ENCODE data around the gene KPNA4.
"Not testable (repeated sequence)": the region's sequence is repeated elsewhere in the genome, so short reads cannot be mapped to it uniquely, and the experiment has no call there.

The KPNA4 gene, protein sequence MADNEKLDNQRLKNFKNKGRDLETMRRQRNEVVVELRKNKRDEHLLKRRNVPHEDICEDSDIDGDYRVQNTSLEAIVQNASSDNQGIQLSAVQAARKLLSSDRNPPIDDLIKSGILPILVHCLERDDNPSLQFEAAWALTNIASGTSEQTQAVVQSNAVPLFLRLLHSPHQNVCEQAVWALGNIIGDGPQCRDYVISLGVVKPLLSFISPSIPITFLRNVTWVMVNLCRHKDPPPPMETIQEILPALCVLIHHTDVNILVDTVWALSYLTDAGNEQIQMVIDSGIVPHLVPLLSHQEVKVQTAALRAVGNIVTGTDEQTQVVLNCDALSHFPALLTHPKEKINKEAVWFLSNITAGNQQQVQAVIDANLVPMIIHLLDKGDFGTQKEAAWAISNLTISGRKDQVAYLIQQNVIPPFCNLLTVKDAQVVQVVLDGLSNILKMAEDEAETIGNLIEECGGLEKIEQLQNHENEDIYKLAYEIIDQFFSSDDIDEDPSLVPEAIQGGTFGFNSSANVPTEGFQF

DNA sequence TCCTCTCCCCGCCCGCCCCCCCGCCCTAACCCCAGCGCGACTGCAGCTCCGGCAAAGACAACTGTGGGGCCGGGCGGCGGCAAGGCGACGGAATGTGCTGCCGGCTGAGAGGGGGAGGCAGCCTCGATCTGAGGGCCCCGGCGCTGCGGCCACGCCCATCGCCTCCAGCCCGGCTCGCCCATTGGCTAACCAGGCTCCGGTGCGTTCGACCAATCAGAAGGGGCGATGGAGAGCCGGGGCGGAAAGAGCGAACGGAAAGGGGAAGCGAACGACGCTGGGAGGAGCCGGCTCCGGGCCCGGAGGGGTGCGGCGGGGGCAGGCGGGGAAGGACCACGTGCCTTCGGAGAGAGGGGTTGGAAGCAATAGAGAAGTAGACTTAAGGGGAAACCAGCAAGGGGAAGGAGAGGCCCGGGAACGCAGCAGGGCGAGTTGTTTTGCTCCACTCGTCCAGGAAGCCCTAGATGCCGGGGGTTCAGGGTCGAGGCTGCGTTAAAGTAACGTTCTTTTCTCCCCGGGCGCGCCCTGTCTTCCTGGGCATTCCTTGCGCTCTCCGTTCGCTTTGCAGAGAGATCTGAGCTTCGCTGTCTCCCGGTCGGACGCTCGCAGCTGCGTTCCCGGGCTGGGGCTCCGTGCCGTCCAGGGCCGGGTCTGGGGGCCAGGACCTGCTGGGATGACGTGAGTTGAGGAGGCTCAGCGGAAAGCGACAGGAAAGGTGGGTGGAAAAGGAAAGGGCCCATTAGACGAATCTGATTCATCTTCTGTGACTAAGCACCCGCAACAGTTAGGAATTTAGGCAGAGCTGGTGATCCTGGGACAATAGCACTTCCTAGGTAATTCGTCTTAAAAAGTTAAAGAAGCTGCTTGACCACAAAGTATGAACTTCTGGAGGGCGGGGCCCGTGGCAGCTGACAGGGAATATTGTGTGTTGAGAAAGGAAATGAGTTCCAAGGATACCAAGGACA is at the start of gene KPNA4:
KPNA4 (minus strand) TSS at position 130 of the 962 bp plus-strand sequence. CDS start 289 bp downstream, outside the sequence.
- peak; percentile 92 to 96 (median 95) for DNase-seq (ENCODE audit: low read depth in 3 of 3)

DNA sequence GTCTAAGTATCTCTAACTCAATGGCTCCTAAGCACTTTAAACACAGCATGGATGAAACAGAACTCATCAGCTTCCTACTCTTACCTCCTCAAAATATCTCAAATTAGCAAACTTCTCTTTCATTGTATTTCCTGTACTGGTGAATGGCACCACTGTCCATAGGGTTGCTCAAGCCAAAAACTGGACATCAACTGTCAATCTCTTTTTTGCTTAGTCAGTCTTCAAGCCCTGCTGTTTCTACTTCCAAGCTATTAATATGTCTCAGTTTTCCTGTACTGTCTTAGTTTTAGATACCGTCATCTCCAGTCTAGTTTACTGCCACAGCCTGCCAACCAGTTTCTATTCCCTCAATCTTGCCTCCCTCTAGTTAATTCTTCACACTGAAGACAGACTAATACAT is 48.3 kb upstream of the KPNA4 start:
- no peak for DNase-seq (ENCODE audit: low read depth in 3 of 3)

DNA sequence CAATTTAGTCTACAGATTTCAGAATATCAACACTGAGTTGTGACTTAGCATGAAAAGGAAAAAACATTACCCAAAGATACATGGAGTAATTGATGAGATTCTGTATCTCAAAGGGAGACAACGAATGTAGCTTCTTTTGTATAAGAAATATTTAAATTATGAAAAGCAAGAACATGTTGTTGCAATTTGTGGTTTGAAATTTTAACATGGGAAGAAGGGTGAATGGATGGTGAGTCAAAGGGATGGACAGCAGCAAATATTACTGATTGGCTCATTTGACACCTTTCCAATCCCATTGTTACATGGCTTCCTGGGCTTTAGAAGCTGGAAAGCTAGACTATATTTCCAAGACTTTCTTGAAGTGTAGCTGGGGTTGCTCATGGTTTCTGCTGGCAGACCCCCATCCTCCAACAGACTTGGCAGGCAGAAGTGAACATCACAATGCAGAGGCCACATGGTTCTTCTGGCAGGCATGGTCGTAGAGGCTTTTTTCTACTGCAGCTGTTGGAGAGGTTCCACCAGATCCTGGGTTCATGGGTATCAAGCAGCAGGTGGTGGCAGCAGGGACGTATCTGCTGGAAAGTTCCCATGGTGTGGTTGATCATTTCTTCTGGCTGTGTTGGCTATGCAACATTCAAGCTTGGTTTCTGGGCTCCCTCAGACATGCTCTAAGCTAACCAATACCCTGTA is 47.2 kb upstream of the KPNA4 start:
- no peak for DNase-seq (ENCODE audit: low read depth in 3 of 3)

DNA sequence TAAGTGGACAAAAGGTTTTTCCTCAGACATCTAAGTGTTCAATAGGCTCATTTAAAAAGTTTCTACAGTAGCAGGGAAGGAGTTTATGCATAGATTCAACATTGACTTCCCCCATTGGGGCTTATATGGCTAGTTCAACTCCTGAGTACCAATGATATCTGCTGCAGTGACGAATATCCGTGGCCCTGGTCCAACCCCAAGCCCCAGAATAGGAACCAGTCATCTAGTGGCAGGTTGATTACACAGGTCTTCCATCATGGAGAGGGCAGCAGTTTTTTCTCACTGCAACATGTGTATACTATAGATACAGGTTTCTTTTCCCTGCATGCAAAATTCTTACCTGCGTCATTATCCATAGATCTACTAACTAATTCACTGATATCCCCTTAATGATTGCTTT is 45.8 kb upstream of the KPNA4 start:
- DNase-seq (ENCODE audit: low read depth in 3 of 3): no peak

DNA sequence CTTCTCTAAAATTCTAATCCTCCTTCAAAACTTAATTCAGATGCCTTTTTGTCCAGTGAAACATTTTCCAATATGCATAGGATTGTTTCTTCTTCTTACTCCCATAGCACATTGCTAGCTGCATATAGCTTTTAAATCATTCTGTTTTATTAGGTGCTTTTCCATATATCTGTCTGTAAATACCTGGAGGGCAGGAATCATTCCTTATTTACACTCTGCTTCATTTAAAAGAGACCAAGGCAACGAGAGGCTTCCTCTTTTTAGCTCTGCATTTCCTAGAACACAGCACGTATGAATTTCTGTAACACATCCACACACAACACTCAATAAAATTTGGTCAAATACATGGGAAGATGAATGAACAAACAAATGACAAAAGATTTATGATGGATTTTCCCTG is 43.5 kb upstream of the KPNA4 start:
- DNase-seq (ENCODE audit: low read depth in 3 of 3): no peak

DNA sequence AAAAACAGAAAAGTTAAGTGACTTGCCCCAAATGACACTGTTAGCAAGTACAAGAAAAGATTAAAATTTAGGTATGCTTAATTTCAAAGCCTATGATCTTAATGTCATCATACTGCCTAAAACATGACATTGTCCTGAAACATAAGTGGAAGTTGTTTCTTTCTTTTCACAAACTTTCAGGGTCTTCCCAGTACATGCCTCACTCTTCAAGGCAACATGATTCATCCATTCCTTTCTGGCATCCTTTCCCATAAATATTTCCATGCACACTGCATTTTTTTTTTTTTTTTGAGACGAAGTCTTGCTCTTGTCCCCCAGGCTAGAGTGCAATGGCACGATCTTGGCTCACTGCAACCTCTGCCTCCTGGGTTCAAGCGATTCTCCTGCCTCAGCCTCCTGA is 42.5 kb upstream of the KPNA4 start:
- DNase-seq (ENCODE audit: low read depth in 3 of 3): no peak

DNA sequence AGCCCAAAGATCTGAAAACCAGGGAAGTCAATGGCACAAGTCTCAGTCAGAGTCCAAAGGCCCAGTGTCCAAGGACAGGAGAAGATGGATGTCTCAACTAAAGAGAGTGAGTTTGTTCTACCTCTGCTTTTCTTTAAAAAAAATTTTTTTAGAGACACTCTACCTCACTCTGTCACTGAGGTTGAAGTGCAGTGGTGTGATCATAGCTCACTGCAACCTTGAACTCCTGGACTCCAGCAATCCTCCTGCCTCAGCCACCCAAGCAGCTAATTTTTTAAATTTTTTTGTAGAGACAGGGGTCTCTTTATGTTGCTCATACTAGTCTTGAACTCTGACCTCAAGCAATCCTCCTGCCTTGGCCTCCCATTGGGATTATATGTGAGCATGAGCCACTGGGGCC is 39.9 kb upstream of the KPNA4 start:
- DNase-seq (ENCODE audit: low read depth in 3 of 3): no peak

DNA sequence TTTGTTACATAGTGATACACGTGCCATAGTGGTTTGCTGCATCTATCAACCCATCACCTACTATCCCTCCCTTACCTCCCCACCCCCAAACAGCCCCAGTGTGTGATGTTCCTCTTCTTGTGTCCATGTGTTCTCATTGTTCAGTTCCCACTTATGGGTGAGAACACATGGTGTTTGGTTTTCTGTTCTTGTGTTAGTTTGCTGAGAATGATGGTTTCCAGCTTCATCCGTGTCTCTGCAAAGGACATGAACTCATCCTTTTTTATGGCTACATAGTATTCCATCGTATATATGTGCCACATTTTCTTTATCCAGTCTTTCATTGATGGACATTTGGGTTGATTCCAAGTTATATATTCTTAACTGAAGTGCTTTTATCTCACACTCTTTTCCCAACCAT is 38.5 kb upstream of the KPNA4 start:
- not testable (repeated sequence) for DNase-seq (ENCODE audit: low read depth in 3 of 3)

DNA sequence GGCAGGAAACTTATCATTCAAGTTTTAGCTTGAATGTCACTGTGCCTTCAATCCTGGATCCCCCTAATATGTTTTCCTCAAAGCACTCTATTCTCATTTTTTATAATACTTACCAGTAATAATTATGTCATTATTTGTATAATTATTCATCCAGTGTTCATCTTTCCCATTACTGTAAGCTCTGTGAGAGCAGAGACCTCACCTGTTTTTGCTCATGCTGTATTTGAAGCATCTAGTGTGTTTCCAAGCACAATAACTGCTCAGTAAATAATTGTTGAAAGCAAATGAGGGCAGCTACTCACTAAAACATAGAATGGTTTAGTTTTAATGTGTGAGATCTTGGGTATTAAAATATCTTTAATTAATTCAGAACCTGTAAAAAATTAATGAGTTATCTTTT is 36.9 kb upstream of the KPNA4 start:
- no peak for DNase-seq (ENCODE audit: low read depth in 3 of 3)

DNA sequence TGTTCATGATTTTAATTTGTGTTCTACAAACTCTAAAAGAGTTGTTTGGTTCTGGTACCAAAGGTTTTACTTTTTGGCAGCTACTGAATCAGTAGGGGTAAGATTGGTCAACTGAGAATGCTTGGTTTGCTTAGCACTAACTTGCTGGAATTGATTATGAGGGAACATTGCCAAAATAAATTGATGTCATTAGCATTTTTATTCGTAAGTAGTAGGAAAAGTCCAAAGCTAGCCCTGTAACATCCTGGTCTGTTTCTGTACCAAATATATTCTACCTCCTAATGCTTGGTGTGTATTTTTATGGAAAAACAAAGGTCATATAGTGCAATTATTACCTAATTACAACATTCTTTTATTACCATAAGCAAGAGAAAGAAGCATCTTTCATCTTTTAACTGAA is 35.9 kb upstream of the KPNA4 start:
- DNase-seq (ENCODE audit: low read depth in 3 of 3): no peak

DNA sequence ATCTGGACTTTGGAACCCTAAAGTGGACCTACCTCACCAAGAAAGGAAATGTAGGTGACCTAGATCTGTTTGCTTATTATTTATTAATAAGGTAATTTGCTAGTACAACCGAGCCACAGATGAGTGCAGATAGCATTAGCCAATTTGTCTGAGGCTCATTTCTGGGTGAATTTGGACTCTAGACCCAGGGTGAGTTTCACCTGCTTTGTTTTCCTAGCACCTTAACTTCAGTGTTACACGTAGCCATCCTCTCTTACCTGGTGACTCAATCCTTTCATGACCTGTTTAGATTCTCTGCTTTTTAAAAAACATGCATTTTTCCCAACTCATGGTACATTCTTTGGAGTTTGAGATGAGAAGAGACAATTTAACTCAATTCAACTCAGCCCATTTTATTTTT is 33.5 kb upstream of the KPNA4 start:
- DNase-seq (ENCODE audit: low read depth in 3 of 3): no peak

DNA sequence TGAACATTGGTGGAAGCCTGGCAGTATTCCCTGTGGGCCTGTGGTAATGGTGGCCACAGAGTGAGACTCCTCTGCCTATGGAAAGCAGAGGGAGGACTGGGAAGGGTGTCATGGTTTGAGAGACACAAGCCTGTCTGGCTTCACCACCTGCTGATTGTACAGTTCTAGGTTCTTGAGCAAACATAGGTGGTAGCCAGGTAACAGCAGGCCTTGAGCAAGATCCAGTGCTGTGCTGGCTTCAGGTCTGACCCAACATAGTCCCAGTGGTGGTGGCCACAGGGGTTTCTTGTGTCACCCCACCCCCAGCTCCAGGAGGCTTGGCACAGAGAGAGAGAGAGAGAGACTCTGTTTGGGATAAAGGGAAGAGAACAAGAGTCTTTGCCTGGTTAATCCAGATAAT is 22.7 kb upstream of the KPNA4 start:
- DNase-seq (ENCODE audit: low read depth in 3 of 3): no peak

DNA sequence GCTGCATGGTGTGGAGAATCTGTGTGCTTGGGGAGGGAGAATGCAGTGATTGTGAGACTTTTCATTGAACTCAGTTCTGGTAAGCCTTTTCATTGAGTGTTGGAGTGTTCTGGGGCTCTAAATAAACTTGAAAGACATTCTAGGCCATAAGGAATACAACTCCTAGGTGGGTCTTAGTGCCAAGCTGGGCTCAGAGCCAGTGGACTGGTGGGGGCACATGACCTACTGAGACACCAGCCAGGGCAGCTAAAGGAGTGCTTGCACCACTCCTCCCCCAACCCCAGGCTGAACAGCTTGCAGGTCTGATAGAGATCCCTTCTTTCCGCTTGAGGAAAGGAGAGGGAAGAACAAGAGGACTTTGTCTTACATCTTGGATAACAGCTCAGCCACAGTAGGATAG is 21.7 kb upstream of the KPNA4 start:
- no peak for DNase-seq (ENCODE audit: low read depth in 3 of 3)

DNA sequence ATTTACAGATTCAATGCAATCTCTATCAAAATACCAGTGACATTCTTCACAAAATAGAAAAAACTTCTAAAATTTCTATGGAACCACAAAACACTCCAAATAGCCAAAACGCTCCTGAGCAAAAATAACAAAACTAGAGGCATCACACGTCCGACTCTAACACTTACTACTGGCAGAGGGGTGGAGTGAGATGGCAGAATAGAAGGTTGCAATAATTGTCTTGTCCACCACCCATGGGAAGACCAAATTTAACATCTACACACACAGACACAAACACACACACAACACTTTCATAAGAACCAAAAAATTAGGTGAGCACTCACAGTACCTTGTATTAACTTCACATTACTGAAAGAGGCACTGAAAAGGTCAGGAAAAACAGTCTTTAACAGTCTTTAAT is 21.3 kb upstream of the KPNA4 start:
- no peak for DNase-seq (ENCODE audit: low read depth in 3 of 3)

DNA sequence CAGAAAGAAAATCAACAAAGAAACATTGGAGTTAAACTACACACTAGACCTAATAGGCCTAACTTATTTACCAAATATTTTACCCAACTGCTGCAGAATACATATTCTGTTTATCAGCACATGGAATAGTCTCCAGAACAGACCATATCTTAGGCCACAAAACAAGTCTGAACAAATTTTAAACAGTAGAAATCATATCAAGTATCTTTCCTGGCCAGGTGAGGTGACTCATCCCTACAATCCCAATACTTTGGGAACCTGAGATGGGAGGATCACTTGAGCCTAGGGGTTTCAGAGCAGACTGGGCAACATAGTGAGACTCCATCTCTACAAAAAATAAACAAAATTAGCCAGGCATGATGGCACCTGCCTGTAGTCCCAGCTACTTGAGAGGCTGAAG is 18.1 kb upstream of the KPNA4 start:
- no peak for DNase-seq (ENCODE audit: low read depth in 3 of 3)

DNA sequence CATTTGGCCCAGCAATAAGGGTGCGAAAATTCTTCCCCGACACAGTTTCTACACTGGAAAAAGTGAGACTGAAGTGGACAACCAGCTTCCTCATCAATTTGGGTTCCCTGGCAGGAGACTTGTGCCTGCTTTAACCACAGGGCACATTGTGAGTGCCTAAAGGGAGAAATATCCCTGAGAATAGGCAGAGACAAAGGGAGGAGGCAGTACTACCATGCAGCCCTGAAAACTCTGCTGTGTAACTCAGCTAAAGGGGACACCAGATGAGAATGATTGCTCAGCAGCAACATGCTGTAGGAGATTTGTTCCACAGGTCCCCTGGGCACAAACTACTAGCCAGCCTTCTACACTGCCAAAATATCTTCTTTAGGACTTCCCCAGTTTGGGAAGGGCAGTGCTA is 15.6 kb upstream of the KPNA4 start:
- DNase-seq (ENCODE audit: low read depth in 3 of 3): no peak

DNA sequence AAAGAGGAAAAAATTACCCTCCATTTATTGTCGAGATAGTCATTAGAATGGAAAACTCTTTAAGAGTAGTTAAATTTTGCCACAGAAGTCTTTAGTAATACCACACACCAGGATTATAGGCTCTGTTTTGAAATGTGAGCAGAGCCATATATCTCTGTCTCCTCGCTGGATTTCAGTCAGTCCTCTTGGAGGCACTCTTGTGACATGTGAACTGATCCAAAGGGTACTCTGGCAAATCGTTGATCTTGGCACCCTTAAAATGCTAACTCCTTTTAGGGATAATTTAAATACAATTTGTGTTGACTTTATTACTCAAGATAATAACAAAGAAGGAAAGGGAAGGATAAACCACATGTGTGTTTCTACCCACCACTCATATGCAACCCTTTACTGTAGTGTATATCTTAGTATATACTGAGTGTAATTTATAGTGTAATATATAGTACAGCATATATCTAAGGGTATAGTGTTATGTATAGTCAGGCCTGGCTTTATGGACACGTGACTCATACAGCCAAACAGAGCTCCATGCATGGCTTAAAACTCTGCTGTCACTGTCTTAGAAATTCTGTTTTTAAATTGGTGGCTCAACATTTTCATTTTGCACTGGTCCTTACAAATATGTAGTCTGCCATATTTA is 12.3 kb upstream of the KPNA4 start:
- DNase-seq (ENCODE audit: low read depth in 3 of 3): no peak

DNA sequence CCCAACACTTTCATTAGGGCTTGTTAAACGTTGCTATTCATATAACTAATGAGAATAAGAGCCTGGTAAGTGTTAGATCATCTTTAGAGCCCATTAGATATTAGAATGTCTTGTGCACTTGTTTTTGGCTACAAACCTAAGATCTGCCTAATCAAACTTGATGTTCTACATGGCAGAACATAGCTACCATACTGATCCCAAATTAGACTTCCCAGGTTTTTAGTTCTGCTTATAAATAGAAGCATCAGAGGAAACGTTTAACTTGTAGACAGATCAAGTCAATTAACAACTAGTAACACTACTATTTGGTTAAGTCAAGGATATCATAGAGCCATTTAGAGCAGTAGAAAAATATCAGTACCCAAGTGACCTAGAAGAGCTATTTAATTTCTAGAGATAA is 11.7 kb upstream of the KPNA4 start:
- no peak for DNase-seq (ENCODE audit: low read depth in 3 of 3)

DNA sequence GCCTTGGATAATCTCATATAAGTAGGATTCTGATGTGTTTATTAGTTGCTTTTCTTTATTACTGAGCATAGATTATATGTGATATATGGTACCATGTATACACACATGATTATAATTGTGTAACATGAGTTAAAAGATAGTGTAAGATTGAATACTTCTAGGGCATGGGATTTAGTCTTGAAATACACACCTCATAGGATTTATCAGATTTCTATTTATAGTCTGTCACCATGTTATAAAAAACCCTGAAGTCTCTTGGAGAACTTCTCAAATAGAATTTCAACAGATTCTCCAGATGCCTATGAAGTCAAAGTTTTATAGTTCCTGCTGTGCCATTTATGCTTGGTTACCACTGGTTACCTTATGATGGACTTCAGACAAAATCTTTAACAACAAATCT is 11.2 kb upstream of the KPNA4 start:
- no peak for DNase-seq (ENCODE audit: low read depth in 3 of 3)

DNA sequence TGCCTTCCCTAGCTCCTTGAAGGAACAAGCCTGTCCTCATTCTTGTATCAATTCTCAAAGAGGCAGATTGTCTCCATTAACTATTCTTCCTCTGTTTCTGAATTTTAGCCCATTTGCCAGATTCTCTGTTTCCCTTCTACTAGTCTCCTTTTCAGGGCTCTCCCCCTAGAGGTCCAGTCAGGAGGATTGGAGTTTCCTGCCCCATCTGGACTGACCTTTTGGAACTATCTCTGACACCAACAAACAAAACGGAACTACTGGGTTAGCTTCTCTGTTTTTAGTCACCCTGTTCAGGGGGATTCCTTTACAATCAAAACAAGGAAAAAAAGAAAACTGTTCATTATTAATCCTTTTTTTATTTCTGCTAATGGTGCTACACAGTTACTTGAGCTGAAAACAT is 10.2 kb upstream of the KPNA4 start:
- no peak for DNase-seq (ENCODE audit: low read depth in 3 of 3)

DNA sequence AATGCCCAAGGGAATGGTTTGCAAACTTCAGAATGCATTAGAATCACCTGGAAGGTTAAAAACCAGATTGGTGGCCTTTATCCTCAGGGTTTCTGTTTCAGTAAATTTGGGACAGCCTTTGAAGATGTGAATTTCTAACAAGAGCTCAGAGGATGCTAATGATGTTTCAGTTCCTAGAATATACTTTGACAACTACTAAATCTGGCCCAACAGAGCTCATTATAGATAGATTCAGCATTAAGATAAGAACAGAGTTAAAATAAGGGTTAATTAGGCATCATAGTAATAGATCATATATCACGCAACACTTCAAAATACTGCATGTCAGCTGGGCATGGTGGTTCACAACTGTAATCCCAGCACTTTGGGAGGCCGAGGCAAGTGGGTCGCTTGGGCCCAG is 9.3 kb upstream of the KPNA4 start:
- no peak for DNase-seq (ENCODE audit: low read depth in 3 of 3)
